Measurements from ENCODE around the gene TMEM135. TPM values are rescaled to one million over a fixed set of nuclear protein-coding genes. Genes with fewer than 3 reads are reported as not detected.

The TMEM135 gene
- polyA plus RNA-seq, 1 of the 3 experiments (the other 2 are of a cell fraction), result 3.0 TPM

GRCh38 chr11:87316491-87316890 is 278.8 kb downstream of the TMEM135 start:
- Histone ChIP-seq H3K4me1 (ENCODE audit: control insufficient read depth in 1 of 2, insufficient read depth in 2 of 2, low read depth in 1 of 2, low read length in 1 of 2) (peaks cover 0 to 7% of the 10 kb centered on the region in 2 experiments; a peak in 1 of 4 replicates), H2AFZ (ENCODE audit: low read depth) (no peak overlapping the region), H3F3A (replicated peaks; ENCODE audit: insufficient read depth) (no peaks in the 10 kb centered on the region), H3K36me3 (replicated peaks in 1 of 2; ENCODE audit: control insufficient read depth in 1 of 2, insufficient read depth in 2 of 2, low read length in 1 of 2) (peaks cover 9 to 13% of the 10 kb centered on the region in 2 experiments), H3K4me3 (ENCODE audit: low read depth in 2 of 2, low read length in 1 of 2) (no peak overlapping the region), H3K4me2 (no peak overlapping the region), H4K20me1 (ENCODE audit: insufficient read depth) (no peaks in the 10 kb centered on the region), H3K79me2 (ENCODE audit: insufficient read depth) (no peaks in the 10 kb centered on the region), H3K9ac (no peak overlapping the region), H3K9me2 (no peaks in the 10 kb centered on the region), H3K9me3 (no peaks in the 10 kb centered on the region), H3K27ac (ENCODE audit: low read depth in 2 of 2, low read length in 1 of 2) (no peak overlapping the region), H3K27me3 (ENCODE audit: insufficient read depth) (no peaks in the 10 kb centered on the region)
- DNase-seq, result no peak
- TF ChIP-seq FOSL2 (IDR thresholded peaks at IDR 0.05; ENCODE audit: borderline replicate concordance, low read depth) (no peak), EZH2phosphoT487 (IDR thresholded peaks at IDR 0.05; ENCODE audit: borderline replicate concordance, low read depth) (no peak), RAD21 (IDR thresholded peaks at IDR 0.05; ENCODE audit: low read length) (no peak), RCOR1 (IDR thresholded peaks at IDR 0.05; ENCODE audit: low read length) (no peak), YY1 (IDR thresholded peaks at IDR 0.05; ENCODE audit: low read depth) (no peak), CTCF (IDR thresholded peaks at IDR 0.05) (no peak), NFIC (IDR thresholded peaks at IDR 0.05; ENCODE audit: borderline replicate concordance) (no peak), MXI1 (IDR thresholded peaks at IDR 0.05; ENCODE audit: low read depth, low read length) (no peak)
- POLR2A ChIA-PET, result no interaction called here
- CTCF ChIA-PET, result interaction anchor here (0.6 to 1.2 kb wide), 3 partner anchors 15 to 192 kb away, joined by 3 to 4 read pairs (median 3); no protein-coding TSS in a partner anchor

GRCh38 chr11:87317441-87317840 is 279.7 kb downstream of the TMEM135 start:
- H3K4me2 ChIP-seq, result no peak overlapping the region
- no peaks in the 10 kb centered on the region for H3K79me2 ChIP-seq (ENCODE audit: insufficient read depth)
- no peaks in the 10 kb centered on the region for H4K20me1 ChIP-seq (ENCODE audit: insufficient read depth)
- H3K9ac ChIP-seq, result no peak overlapping the region
- CTCF ChIA-PET, result interaction anchor here (0.8 kb wide), 1 partner anchor 378 kb away, joined by 3 read pairs; no protein-coding TSS in a partner anchor
- DNase-seq, result no peak
- 95% methylated on average over 2 of the region's 2 CpGs for WGBS (ENCODE audit: low lambda C conversion rate)
- H3K9me2 ChIP-seq, result no peaks in the 10 kb centered on the region
- H3K27me3 ChIP-seq (ENCODE audit: insufficient read depth), result no peaks in the 10 kb centered on the region
- no peak overlapping the region for H2AFZ ChIP-seq (ENCODE audit: low read depth)
- no peak overlapping the region for H3K27ac ChIP-seq (ENCODE audit: low read depth in 2 of 2, low read length in 1 of 2)
- no peaks in the 10 kb centered on the region for H3F3A ChIP-seq (replicated peaks; ENCODE audit: insufficient read depth)
- peaks cover 0 to 7% of the 10 kb centered on the region in 2 experiments; a peak in 1 of 4 replicates for H3K4me1 ChIP-seq (ENCODE audit: control insufficient read depth in 1 of 2, insufficient read depth in 2 of 2, low read depth in 1 of 2, low read length in 1 of 2)
- H3K9me3 ChIP-seq, result no peaks in the 10 kb centered on the region
- H3K36me3 ChIP-seq (replicated peaks in 1 of 2; ENCODE audit: control insufficient read depth in 1 of 2, insufficient read depth in 2 of 2, low read length in 1 of 2), result peaks cover 13 to 19% of the 10 kb centered on the region in 2 experiments
- POLR2A ChIA-PET, result no interaction called here
- no peak overlapping the region for H3K4me3 ChIP-seq (ENCODE audit: low read depth in 2 of 2, low read length in 1 of 2)
- no peak for TF ChIP-seq PBX3 (IDR thresholded peaks at IDR 0.05)
- no peak for TF ChIP-seq MXI1 (IDR thresholded peaks at IDR 0.05; ENCODE audit: low read depth, low read length)
- no peak for TF ChIP-seq RFX5 (IDR thresholded peaks at IDR 0.05; ENCODE audit: low read length)
- no peak for TF ChIP-seq USF1 (IDR thresholded peaks at IDR 0.05; ENCODE audit: borderline replicate concordance, low read depth)
- no peak for TF ChIP-seq CTCF (IDR thresholded peaks at IDR 0.05)
- TF ChIP-seq EZH2phosphoT487 (IDR thresholded peaks at IDR 0.05; ENCODE audit: borderline replicate concordance, low read depth), result no peak
- no peak for TF ChIP-seq SMC3 (IDR thresholded peaks at IDR 0.05; ENCODE audit: low read depth, low read length)
- no peak for TF ChIP-seq REST (IDR thresholded peaks at IDR 0.05; ENCODE audit: low read depth, low read length)
- no peak for TF ChIP-seq SIN3A (IDR thresholded peaks at IDR 0.05; ENCODE audit: borderline replicate concordance, low read depth, low read length)
- TF ChIP-seq MAX (IDR thresholded peaks at IDR 0.05; ENCODE audit: low read depth), result no peak
- TF ChIP-seq ELF1 (IDR thresholded peaks at IDR 0.05), result no peak
- no peak for TF ChIP-seq RAD21 (IDR thresholded peaks at IDR 0.05; ENCODE audit: low read length)
- no peak for TF ChIP-seq FOXJ3 (CRISPR knock-in tag; IDR thresholded peaks at IDR 0.05)

All from SK-N-SH (cell line).